SHP77 (cell line): ENCODE data around the gene GLIS2.

Experiments
- DNase-seq, 2 experiments: peaks; one replicate each; lab custom pipeline; 2025; lab: John Stamatoyannopoulos, UW

GLIS2 gene

GRCh38 chr16:4381935-4382794, 66.3 kb downstream of the GLIS2 start:
- DNase-seq, result no peak

DNA sequence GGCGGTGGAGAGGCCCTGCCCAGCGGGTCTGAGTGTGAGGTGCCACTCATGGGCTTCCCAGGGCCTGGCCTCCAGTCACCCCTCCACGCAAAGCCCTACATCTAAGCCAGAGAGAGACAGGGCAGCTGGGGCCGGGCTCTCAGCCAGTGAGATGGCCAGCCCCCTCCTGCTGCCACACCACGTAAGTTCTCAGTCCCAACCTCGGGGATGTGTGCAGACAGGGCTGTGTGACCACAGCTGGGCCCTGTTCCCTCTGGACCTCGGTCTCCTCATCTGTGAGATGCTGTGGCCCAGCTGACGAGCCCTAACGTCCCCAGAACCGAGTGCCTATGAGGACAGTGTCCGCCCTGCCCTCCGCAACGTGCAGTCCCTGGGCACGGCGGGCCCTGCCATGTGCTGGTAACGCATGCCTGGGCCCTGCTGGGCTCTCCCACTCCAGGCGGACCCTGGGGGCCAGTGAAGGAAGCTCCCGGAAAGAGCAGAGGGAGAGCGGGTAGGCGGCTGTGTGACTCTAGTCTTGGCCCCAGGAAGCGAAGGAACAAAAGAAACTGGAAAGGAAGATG, 67.0 kb downstream of the GLIS2 start:
- DNase-seq, result no peak

- no peak for DNase-seq
These were observed 68.0 kb downstream of the GLIS2 start for GRCh38 chr16:4383591-4384444.

DNA sequence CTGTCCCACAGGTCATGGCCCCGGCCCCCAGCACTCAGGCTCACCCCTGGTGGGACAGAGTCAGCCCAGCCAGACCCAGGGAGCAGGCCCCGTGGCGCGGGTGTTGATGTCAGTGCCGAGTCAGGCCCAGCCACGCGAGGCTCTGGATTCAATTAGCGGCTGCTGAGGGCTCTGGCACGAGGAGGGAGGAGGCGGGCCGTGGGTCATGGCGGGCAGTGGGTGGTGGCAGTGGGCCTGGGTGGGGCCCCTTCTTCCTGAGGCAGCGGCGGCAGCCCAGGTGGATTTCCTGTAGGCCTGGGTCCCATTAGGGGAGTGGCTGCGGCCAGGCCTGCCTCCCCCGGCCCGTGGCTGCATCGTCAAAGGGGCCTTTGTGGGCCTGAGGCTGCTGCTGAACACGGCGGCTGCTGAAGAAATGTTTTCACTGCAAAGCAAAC, 68.7 kb downstream of the GLIS2 start:
- DNase-seq, result no peak

DNA sequence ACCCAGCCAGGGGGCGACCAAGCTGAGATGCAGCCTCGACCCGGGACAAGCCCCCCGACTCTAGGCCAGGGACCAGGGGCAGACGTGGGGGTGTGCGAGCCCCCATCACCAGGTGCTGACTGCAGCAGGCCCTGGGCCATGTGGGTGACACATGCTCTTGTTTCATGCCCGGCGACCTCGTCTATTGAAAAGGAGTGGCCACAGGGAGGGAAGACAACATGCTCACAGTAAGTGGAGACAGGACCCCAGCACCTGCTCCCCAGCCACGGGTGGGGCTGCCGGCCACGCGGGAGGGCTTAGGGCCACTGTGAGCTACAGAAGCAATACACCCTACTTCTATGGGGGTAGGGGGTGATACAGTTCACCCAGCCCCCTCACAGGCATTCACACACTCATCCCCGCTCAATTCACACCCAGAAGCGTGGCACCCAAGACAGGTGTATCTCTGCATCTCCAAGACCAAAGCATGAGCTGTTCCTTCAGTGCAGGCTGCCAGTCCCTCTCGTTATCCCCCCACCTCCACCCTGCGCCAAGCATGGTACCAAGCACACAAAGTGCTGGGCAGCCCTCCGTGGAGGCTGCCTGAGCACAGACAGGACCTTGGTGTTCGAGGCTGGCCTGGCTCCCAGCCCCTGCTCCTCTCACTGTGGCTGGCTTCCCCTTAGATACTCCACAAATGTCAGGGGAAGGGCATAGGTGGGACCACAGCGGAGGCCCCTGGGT, 69.4 kb downstream of the GLIS2 start:
- no peak for DNase-seq

- DNase-seq, result no peak
These were observed 70.1 kb downstream of the GLIS2 start for GRCh38 chr16:4385789-4386450.

GRCh38 chr16:4386451-4386805, 70.6 kb downstream of the GLIS2 start:
- DNase-seq, result no peak

- DNase-seq, result no peak
These were observed 71.2 kb downstream of the GLIS2 start for GRCh38 chr16:4386951-4387565.

DNA sequence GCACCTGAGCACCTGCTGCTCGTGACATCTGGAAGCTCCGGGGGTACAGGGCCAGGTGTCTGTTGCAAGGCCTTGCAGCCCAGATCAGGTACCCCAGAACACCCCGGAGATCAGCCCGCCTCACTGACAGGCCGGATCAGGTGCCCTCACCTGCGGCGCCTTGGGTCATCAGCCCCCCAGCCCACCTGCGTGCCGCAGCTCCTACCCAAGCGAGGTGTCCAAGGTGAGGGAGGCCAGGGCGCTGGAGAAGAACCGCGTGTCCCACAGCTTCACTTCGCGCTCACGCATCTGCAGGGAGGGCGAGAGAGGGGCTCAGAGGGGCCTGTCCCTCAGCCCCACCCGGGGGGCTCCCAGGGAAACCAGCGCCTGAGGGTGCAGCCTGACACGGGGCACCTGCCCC, 71.9 kb downstream of the GLIS2 start:
- no peak for DNase-seq

DNA sequence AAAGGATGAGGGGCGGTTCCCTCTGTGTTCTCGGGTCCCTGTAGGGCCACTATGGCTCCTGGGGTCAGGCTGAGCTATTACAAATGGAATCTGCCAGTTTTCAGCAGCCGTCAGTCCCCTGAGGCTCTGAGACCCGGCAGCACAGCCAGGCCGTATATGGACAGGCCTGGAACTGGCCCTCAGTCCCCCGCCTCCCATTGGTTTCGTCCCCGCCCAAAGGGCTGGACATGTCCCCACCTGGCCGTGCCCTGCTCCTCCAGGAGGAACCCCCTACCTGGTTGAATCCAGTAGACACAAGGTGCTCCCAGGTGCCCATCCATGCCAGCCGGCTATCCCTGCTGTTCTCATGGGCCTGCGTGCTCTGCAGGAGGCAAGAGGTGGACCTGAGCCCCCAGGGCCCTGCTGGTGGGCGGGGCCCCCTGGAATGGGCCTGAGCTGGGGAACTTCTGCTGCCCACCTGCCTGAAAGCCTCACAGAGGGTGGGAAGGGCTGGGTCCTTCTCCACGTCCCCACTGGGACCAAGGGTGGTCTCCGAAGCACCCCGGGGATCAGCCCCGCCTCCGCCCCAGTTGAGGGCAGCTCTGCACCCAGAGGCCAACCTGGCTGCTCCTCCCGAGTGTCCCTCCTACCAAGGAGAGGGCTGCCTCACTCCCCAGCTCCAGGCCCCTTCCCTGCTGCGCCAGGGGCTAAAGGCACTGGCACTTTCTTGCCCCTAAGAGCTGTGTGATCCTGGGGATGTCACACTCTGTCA, 72.6 kb downstream of the GLIS2 start:
- DNase-seq, result no peak
